AG09309 (cell line): Measurements from ENCODE around the gene CHID1.

Experiments
- DNase-seq: peaks from one replicate; pipeline ENCODE4 v3.0.0-alpha.2; 2010; ENCODE audit warnings: low read depth
- H3K4me3 ChIP-seq: 2 replicates; pipeline ENCODE4 v1.5.1; 2011; ENCODE audit warnings: mild to moderate bottlenecking, low read depth, low read length, moderate library complexity; ENCODE audit not compliant: control insufficient read depth
- CTCF ChIP-seq: IDR thresholded peaks from 2 replicates; pipeline ENCODE4 v1.5.1; 2011; ENCODE audit warnings: mild to moderate bottlenecking, low read depth, low read length, inconsistent platforms; ENCODE audit not compliant: insufficient read depth, control insufficient read depth; ENCODE audit errors: missing control alignments

CHID1 gene

GRCh38 chr11:868802-869201 is 41.8 kb downstream of the CHID1 start:
- H3K4me3 ChIP-seq, result no peak overlapping the region
- no peak for TF ChIP-seq CTCF
- no peak for DNase-seq

GRCh38 chr11:868394-868793 is 42.2 kb downstream of the CHID1 start:
- DNase-seq, result no peak
- no peak overlapping the region for H3K4me3 ChIP-seq
- no peak for TF ChIP-seq CTCF

- DNase-seq, result no peak
- H3K4me3 ChIP-seq, result no peak overlapping the region
- TF ChIP-seq CTCF, result no peak
Measured at GRCh38 chr11:867856-868358, 42.7 kb downstream of the CHID1 start.

- DNase-seq, result no peak
- H3K4me3 ChIP-seq, result no peak overlapping the region
- no peak for TF ChIP-seq CTCF
Measured at GRCh38 chr11:866481-866880, 44.1 kb downstream of the CHID1 start.

- H3K4me3 ChIP-seq, result no peak overlapping the region
- no peak for DNase-seq
- TF ChIP-seq CTCF, result no peak
Measured at GRCh38 chr11:865462-866430, 44.9 kb downstream of the CHID1 start.

GRCh38 chr11:864898-865297 is 45.7 kb downstream of the CHID1 start:
- no peak for DNase-seq
- TF ChIP-seq CTCF, result no peak

More at GRCh38 chr11:864898-865297, 45.7 kb downstream of the CHID1 start:
- H3K4me3 ChIP-seq, result no peak overlapping the region
